ENCODE results near the gene RBM18.

DNA sequence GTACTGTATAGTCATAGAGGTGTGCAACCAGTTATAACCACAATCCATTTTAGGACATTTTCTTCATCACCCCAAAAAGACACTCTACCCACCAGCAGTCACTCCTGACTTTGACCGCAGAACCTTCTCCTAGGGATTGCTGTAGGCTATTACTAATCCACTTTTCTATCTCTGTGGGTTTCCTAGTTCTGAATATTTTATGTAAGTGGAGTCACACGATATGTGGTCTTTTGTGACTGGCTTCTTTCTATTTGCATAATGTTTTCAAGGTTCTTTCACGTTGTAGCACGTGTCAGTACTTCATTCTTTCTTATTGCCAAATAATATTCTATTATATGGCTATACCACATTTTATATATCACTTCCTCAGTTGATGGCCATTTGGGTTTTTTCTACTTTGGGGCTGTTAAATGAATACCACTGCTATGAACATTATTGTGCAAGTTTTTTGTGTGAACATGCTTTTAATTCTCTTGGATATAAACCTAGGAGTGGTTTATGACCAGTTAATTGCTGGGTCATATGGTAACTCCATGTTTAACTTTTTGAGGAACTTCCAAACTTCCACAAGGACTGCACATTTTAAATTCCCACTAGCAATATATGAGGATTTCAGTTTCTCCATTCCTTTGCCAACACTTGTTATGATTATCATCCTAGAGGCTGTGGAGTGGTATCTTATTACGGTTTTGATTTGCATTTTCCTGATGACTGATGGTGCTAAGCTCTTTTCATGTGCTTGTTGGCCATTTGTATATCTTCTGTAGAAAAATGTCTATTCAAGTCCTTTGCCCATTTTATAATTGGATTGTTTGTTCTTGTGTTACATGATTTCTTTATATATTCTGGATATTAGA, 37.8 kb upstream of the RBM18 start:
- TF ChIP-seq SUZ12 (IDR thresholded peaks at IDR 0.05; ENCODE audit: extremely low read depth, insufficient read depth, insufficient read length) (no peak), YY1 (IDR thresholded peaks at IDR 0.05; ENCODE audit: insufficient read depth, insufficient read length) (no peak), ZNF274 (IDR thresholded peaks at IDR 0.05; ENCODE audit: low read depth, low read length) (no peak)
